Epithelial cell of proximal tubule (primary cell): ENCODE measurements around the gene CCSER2. TPM values are rescaled to one million over a fixed set of nuclear protein-coding genes. Genes with fewer than 3 reads are reported as not detected.
"Not testable (repeated sequence)": the region's sequence is repeated elsewhere in the genome, so short reads cannot be mapped to it uniquely, and the experiment has no call there.

ENCODE experiments used
- DNase-seq: peaks from one replicate; pipeline ENCODE4 v3.0.0-alpha.2; 2011; ENCODE audit warnings: low read depth
- H3K4me3 ChIP-seq: 2 replicates; pipeline ENCODE4 v1.5.1; 2011; ENCODE audit warnings: low read depth, mild to moderate bottlenecking, low read length
- total RNA-seq: library from RNA; depleted of rRNA; stranded (reverse); fragments of >200 nt; gene quantifications from 2 replicates; pipeline ENCODE4 v1.2.3, GENCODE V29; 2015
- TF ChIP-seq, protein P1 (sequence below): conservative IDR thresholded peaks from 2 replicates; pipeline ENCODE4 v1.5.1; 2012; ENCODE audit warnings: low read depth, mild to moderate bottlenecking, low read length

The CCSER2 gene, protein sequence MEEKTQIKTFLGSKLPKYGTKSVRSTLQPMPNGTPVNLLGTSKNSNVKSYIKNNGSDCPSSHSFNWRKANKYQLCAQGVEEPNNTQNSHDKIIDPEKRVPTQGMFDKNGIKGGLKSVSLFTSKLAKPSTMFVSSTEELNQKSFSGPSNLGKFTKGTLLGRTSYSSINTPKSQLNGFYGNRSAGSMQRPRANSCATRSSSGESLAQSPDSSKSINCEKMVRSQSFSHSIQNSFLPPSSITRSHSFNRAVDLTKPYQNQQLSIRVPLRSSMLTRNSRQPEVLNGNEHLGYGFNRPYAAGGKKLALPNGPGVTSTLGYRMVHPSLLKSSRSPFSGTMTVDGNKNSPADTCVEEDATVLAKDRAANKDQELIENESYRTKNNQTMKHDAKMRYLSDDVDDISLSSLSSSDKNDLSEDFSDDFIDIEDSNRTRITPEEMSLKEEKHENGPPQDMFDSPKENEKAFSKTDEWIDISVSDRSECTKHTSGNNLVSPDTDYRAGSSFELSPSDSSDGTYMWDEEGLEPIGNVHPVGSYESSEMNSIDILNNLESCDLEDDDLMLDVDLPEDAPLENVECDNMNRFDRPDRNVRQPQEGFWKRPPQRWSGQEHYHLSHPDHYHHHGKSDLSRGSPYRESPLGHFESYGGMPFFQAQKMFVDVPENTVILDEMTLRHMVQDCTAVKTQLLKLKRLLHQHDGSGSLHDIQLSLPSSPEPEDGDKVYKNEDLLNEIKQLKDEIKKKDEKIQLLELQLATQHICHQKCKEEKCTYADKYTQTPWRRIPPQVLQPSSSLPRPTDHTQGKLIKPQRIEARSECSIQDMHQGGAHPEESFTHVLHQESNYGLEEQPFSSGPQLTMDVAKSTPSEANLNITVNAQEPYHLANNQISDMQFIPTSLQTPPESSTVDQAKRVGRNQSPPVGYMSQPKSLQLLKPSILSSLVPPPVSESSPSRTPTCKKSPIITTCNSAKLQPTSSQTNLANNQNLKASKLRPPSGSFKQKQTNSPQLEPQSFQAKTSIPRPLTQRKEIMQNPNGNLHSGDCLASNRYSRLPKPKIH
- total RNA-seq = 8.8 and 12.5 TPM in 2 replicates

DNA sequence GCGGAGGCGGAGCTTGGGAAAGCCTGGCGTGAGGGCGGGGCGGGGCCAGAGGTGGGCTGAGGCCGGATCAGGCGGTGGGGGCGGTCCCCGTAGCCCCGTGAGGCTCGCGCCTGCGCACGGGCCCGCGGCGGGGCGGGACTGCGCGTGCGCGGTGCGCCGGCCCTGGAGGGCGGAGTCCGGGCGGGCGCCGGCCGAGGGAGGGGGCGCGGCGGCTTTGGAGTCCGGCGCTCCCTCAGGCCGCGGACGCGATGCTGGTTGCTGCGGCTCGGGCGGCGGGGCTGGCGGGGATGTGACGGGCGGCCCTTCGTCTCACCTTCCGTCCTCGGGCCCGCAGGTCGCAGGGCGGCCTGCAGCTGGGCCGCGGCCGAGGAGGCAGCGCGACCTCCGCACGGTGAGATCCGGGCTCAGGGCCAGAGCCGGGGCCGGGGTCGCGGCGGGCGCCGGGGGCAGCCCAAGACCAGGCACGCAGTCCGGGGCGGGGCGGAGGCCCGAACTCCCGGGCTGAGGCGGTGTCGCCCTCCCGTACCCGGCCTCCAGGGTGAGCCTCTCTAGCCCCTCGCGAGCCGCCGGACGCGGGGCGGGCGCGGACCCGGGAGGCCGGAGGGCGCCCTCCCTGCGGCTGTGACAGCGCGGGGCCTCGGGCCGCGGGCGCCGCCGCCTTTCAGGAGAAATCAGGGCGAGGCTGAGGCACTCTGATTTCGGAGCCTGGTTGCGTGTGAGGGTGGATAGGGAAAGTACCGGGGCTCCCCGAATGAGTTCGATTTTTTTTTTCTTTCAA lies at the start of gene CCSER2:
CCSER2 (plus strand) TSS at position 172 of the 778 bp plus-strand sequence. CDS start 42,464 bp downstream, outside the sequence.
- peak within 1 kb of the TSS; percentile 65 for H3K4me3 ChIP-seq
- TF ChIP-seq, protein P1, sequence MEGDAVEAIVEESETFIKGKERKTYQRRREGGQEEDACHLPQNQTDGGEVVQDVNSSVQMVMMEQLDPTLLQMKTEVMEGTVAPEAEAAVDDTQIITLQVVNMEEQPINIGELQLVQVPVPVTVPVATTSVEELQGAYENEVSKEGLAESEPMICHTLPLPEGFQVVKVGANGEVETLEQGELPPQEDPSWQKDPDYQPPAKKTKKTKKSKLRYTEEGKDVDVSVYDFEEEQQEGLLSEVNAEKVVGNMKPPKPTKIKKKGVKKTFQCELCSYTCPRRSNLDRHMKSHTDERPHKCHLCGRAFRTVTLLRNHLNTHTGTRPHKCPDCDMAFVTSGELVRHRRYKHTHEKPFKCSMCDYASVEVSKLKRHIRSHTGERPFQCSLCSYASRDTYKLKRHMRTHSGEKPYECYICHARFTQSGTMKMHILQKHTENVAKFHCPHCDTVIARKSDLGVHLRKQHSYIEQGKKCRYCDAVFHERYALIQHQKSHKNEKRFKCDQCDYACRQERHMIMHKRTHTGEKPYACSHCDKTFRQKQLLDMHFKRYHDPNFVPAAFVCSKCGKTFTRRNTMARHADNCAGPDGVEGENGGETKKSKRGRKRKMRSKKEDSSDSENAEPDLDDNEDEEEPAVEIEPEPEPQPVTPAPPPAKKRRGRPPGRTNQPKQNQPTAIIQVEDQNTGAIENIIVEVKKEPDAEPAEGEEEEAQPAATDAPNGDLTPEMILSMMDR = peak; percentile 2
- DNase-seq = no peak

DNA sequence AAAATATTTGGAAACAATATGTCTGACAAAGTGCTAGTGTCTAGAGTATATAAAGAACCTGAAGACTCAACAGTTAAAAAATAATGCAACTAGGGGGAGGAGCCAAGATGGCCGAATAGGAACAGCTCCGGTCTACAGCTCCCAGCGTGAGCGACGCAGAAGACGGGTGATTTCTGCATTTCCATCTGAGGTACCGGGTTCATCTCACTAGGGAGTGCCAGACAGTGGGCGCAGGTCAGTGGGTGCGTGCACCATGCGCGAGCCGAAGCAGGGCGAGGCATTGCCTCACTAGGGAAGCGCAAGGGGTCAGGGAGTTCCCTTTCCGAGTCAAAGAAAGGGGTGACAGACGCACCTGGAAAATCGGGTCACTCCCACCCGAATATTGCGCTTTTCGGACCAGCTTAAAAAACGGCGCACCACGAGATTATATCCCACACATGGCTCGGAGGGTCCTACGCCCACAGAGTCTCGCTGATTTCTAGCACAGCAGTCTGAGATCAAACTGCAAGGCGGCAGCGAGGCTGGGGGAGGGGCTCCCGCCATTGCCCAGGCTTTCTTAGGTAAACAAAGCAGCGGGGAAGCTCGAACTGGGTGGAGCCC lies 48.4 kb upstream of the CCSER2 start:
- H3K4me3 ChIP-seq, DNase-seq: not testable (repeated sequence)

DNA sequence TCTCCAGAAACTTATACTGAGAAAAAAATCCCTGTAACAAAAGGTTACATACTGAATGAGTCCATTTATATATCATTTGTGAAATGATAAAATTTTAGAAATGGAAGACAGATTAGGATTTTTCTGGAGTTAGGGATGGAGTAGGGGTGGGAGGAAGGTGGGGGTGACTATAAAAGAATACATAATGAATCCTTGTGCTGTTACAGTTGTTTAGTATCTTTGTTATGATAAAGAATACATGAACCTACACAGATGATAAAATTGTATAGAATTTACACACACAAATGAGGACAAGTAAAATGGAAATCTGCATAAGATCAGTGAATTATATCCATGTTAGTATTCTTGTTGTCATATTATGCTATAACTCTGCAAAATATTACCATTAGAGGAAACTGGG lies 41.7 kb upstream of the CCSER2 start:
- H3K4me3 ChIP-seq = no peak overlapping the region
- TF ChIP-seq, protein P1 = no peak
- no peak for DNase-seq

DNA sequence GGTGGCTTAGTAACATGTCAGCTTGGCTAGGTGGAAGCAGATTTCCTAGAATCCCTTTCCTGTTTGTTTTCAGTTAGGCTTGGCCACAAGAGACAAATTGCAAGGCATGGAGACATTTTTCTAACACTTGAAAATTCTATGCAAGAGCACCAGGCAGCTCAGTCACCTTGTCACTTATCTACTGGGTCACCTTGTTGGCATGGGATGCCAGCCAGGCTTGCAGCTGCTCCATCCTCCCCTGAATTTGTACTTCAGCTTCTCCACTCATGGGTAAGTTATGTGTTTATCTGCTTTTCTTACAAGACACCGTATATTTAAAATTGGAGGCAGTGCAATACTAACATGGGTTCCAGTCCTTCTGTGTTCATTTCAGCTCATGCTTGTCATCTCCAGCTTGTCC lies 40.2 kb upstream of the CCSER2 start:
- H3K4me3 ChIP-seq = no peak overlapping the region
- no peak for DNase-seq
- TF ChIP-seq, protein P1 = no peak

DNA sequence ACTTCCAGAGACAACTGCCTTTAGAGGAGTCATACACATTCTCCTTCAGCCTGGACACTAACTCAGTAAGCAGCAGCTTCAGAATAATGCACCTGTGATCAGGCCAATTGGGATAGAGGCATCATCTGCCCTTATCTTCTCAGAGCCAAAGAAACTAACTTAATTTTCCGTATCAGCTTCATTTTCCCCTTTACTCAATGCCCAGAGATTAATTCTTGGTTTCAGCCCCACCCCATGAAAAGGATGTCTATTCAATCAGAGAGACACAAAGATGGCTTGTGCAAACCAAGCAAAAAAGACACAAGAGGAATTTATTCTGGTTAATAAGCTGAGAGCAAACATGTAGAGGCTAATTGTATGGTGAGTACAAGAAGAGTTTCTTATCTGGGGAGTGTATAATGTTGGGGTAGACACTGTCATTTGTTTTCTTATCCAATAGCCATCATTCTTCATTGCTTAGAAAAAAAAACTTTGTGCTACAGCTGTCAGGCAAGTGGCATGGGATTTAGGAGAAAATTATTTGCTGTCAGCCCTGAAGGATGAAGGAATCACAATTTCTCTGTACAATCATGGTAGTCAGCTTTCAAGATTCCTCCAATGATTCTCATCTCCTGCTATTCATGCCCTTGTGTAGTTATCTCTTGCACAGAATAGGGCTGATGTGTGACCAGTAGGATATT lies 38.7 kb upstream of the CCSER2 start:
- TF ChIP-seq, protein P1 = no peak
- DNase-seq = no peak
- no peak overlapping the region for H3K4me3 ChIP-seq

DNA sequence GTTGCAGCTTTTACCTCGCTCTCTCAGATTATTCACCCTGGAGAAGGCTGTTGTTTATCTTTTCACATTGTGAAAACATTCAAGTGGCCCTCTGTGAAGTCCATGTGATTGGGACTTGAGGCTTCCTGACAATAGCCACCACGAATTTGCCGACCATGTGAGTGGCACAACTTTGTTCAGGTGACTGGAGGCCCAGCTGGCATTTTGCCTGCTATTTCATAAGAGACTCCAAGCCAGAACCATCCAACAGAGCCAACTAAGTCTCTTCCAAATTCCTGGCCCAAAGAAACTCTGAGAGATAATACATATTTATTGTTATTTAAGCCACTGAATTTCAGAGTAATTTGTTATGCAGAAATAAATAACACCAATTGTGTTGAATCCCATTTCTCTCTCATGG lies 38.2 kb upstream of the CCSER2 start:
- no peak for DNase-seq
- H3K4me3 ChIP-seq = no peak overlapping the region
- TF ChIP-seq, protein P1 = no peak
